Adrenal gland (tissue), 5 donors: ENCODE data around the gene EFCC1.

Experiments used
- POLR2A ChIP-seq, 2 donors: fragments of 450-650 bp; IDR thresholded peaks; one replicate each; pipeline ENCODE4 v1.6.1; 2017; ENCODE audit warnings: antibody characterized with exemption in 2 of 2, mild to moderate bottlenecking in 2 of 2, moderate library complexity in 1 of 2
- TF ChIP-seq, protein P1 (sequence below), 6 experiments: fragments of 450-650 bp in 4 of 6; fragments of 200-600 bp in 2 of 6; sonication (generic) in 1 of 6; IDR thresholded peaks; 1 replicate in 5 of 6; 2 replicates in 1 of 6; pipeline versions ENCODE4 v1.5.1 to v1.8.0; 2016 to 2021; ENCODE audit warnings: antibody characterized with exemption in 6 of 6, mild to moderate bottlenecking in 2 of 6, moderate library complexity in 1 of 6
- donor health status: DM: no; HTN: no; CAD: no.

DNA sequence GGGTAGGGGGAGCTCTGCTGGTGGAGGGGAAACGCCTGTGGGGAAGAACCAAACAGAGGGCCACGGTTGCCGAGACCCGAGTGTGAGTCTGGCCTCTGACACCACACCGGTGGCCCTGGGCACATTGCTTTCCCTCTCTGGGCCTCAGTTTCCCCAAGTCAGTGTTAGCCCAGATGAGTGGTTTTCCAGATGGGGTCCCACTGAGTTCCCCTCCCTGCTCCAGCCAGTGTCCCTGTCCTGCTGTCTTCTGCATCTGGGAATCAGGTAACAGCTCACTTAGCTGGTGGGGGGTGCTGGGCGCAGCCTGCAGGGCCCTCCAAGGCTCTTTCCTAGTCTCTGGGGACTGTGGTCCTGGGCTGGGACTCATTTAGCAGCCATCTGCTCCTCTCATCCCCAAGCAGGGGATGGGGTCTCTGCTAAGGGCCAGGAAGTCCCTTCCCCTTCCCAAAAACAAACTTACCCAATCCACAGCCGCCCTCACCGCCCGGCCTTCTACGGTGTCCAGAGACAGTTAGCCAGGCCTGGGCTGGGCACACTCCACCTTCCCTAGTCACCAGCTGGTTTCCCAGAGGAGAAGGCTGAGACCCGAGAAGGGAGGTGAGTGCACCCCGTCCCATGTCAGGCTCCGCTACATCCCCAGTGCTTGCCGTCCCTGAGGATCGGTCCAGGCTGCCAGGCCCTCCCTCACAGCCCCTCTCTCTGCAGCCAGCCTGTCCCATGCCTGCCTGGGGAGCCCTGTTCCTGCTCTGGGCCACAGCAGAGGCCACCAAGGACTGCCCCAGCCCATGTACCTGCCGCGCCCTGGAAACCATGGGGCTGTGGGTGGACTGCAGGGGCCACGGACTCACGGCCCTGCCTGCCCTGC, 60.2 kb downstream of the EFCC1 start:
- TF ChIP-seq, protein P1, sequence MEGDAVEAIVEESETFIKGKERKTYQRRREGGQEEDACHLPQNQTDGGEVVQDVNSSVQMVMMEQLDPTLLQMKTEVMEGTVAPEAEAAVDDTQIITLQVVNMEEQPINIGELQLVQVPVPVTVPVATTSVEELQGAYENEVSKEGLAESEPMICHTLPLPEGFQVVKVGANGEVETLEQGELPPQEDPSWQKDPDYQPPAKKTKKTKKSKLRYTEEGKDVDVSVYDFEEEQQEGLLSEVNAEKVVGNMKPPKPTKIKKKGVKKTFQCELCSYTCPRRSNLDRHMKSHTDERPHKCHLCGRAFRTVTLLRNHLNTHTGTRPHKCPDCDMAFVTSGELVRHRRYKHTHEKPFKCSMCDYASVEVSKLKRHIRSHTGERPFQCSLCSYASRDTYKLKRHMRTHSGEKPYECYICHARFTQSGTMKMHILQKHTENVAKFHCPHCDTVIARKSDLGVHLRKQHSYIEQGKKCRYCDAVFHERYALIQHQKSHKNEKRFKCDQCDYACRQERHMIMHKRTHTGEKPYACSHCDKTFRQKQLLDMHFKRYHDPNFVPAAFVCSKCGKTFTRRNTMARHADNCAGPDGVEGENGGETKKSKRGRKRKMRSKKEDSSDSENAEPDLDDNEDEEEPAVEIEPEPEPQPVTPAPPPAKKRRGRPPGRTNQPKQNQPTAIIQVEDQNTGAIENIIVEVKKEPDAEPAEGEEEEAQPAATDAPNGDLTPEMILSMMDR (IDR thresholded peaks at IDR 0.05): no peak
- TF ChIP-seq POLR2A (IDR thresholded peaks at IDR 0.05): no peak
